Liver (tissue), 9 donors: ENCODE measurements around the gene HID1. TPM values are rescaled to one million over a fixed set of nuclear protein-coding genes. Genes with fewer than 3 reads are reported as not detected.

Source experiments
- DNase-seq: peaks from one replicate; pipeline ENCODE4 v3.0.0-alpha.2; 2017; ENCODE audit warnings: low spot score
- H3K27ac ChIP-seq, 2 donors: one replicate each; pipeline ENCODE4 v1.7.0; 2013; ENCODE audit warnings: inconsistent platforms in 2 of 2, low read length in 2 of 2, control low read depth in 1 of 2, low read depth in 1 of 2, mild to moderate bottlenecking in 1 of 2
- H3K27me3 ChIP-seq, 4 donors: one replicate each; pipeline versions ENCODE4 v1.6.1 to v1.7.0; 2013; ENCODE audit warnings: low read length in 3 of 4, inconsistent platforms in 1 of 4, mild to moderate bottlenecking in 1 of 4, moderate library complexity in 1 of 4; ENCODE audit not compliant: control insufficient read depth in 4 of 4, insufficient read depth in 4 of 4
- H3K36me3 ChIP-seq, 4 donors: one replicate each; pipeline versions ENCODE4 v1.6.1 to v1.7.0; 2013; ENCODE audit warnings: low read length in 3 of 4, mild to moderate bottlenecking in 3 of 4, low read depth in 1 of 4, moderate library complexity in 1 of 4; ENCODE audit not compliant: control insufficient read depth in 4 of 4, insufficient read depth in 3 of 4
- H3K4me1 ChIP-seq, 4 donors: one replicate each; pipeline versions ENCODE4 v1.6.1 to v1.7.0; 2013; ENCODE audit warnings: low read length in 3 of 4, mild to moderate bottlenecking in 3 of 4, moderate library complexity in 1 of 4; ENCODE audit not compliant: control insufficient read depth in 4 of 4, insufficient read depth in 4 of 4
- H3K4me3 ChIP-seq, 3 donors: one replicate each; pipeline versions ENCODE4 v1.6.1 to v1.7.0; 2013; ENCODE audit warnings: low read length in 3 of 3, control low read depth in 1 of 3, low read depth in 1 of 3, mild to moderate bottlenecking in 1 of 3
- H3K9ac ChIP-seq, 2 donors: one replicate each; pipeline ENCODE4 v1.7.0; 2013; ENCODE audit warnings: low read length in 2 of 2, mild to moderate bottlenecking in 2 of 2, moderate library complexity in 2 of 2, control low read depth in 1 of 2, low read depth in 1 of 2
- H3K9me3 ChIP-seq, 4 donors: one replicate each; pipeline versions ENCODE4 v1.6.1 to v1.7.0; 2013; ENCODE audit warnings: low read length in 3 of 4; ENCODE audit not compliant: control insufficient read depth in 4 of 4
- EGR1 ChIP-seq, 2 donors: IDR thresholded peaks; 2 replicates each; pipeline ENCODE4 v1.6.1; 2016 to 2018; ENCODE audit warnings: antibody characterized with exemption in 2 of 2, low read depth in 2 of 2
- FOXA1 ChIP-seq: IDR thresholded peaks from 2 replicates; pipeline ENCODE4 v1.6.1; 2016; ENCODE audit warnings: antibody characterized with exemption
- FOXA2 ChIP-seq: IDR thresholded peaks from 2 replicates; pipeline ENCODE4 v1.6.1; 2016; ENCODE audit warnings: antibody characterized with exemption
- HNF4A ChIP-seq, 2 donors: conservative IDR thresholded peaks; 2 replicates each; pipeline ENCODE4 v1.6.1; 2016; ENCODE audit warnings: antibody characterized with exemption in 2 of 2, mild to moderate bottlenecking in 2 of 2
- JUND ChIP-seq, 2 donors: IDR thresholded peaks; 2 replicates each; pipeline ENCODE4 v1.6.1; 2016; ENCODE audit warnings: antibody characterized with exemption in 2 of 2
- NR2F2 ChIP-seq: IDR thresholded peaks from 2 replicates; pipeline ENCODE4 v1.6.1; 2016; ENCODE audit warnings: antibody characterized with exemption
- RAD21 ChIP-seq, 2 donors: IDR thresholded peaks; 2 replicates each; pipeline ENCODE4 v1.6.1; 2016; ENCODE audit warnings: antibody characterized with exemption in 2 of 2, mild to moderate bottlenecking in 2 of 2
- RXRA ChIP-seq, 2 donors: IDR thresholded peaks; 2 replicates each; pipeline ENCODE4 v1.6.1; 2017 to 2018; ENCODE audit warnings: antibody characterized with exemption in 2 of 2, mild to moderate bottlenecking in 1 of 2
- SP1 ChIP-seq: IDR thresholded peaks from 2 replicates; pipeline ENCODE4 v1.6.1; 2018; ENCODE audit warnings: antibody characterized with exemption, mild to moderate bottlenecking
- TAF1 ChIP-seq: conservative IDR thresholded peaks from 2 replicates; pipeline ENCODE4 v1.6.1; 2016; ENCODE audit warnings: antibody characterized with exemption, mild to moderate bottlenecking
- YY1 ChIP-seq: IDR thresholded peaks from 2 replicates; pipeline ENCODE4 v1.6.1; 2016; ENCODE audit warnings: antibody characterized with exemption, mild to moderate bottlenecking
- WGBS: extraction: QIAGEN DNeasy Blood & Tissue Kit; methylation state at CpG from one replicate; pipeline ENCODE4 v1.1.7; 2013; 5-methylcytosine and 5-hydroxymethylcytosine counted together
- polyA plus RNA-seq, 2 donors: library from polyadenylated mRNA; stranded (reverse) in 1 of 2; unstranded in 1 of 2; fragments of 200-250 nt in 1 of 2; fragments of >200 nt in 1 of 2; fragmentation: Nextera tagmentation in 1 of 2; extraction: Ambion mirVana in 1 of 2; gene quantifications; one replicate each; pipeline versions ENCODE4 v1.2.1 to v1.2.3, GENCODE V29; 2013 to 2015
- total RNA-seq, 2 donors: library from RNA; depleted of rRNA; stranded (reverse); fragments of >200 nt; gene quantifications; one replicate each; pipeline ENCODE4 v1.2.3, GENCODE V29; 2014
- TF ChIP-seq, protein P1 (sequence below): IDR thresholded peaks from 2 replicates; pipeline ENCODE4 v1.6.1; 2016; ENCODE audit warnings: antibody characterized with exemption
- TF ChIP-seq, protein P2 (sequence below): fragments of 150-350 bp; IDR thresholded peaks from 2 replicates; pipeline ENCODE4 v1.5.1; 2017; ENCODE audit warnings: improper control_type of control experiment, low read depth, low read length; ENCODE audit not compliant: missing input control
- TF ChIP-seq, protein P3 (sequence below): IDR thresholded peaks from 2 replicates; pipeline ENCODE4 v1.6.1; 2016; ENCODE audit warnings: antibody characterized with exemption
- donor health status: healthy.
- donor health status: healthy.
- donor health status: healthy.
- donor health status: healthy.
- donor health status: healthy.

The HID1 gene
- total and polyA plus RNA-seq, 4 donors = 2.7 to 6.2 (median 3.7) TPM

DNA sequence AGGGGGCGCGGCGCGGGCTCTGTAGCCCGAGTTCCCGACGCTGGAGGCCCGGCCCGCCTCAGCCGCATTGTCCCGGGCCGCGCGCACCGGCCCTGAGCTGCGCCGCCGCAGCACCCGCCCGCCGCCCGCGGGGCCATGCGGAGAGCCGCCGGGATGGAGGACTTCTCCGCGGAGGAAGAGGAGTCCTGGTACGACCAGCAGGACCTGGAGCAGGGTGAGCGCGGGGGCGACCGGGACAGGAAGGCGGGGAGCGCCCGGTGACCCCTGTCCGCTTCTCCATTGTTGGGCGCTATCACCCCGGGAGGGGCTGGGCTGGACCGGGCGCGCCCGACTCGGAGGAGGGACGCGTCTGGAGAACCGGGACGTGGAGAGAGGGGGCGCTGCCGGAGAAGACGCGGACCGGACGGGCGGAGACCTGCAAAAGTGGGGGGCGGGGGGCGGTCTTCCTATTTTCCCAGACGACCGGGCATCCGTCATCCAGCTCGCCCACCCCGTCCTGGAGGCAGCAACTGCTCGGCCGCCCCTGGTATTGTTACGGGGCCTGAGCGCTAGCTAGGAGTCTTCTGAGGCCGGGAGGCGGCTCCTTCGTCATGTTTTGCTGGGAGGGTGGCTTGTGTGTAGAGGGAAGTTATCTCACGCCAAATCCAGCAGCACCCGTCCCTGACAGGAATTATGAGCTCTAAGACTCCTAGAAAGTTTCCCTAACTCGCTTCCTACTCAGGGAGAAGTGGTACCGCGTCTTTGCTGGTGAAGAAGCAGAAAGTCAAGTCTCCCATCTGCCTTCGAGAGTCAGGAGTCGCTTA, 15.6 kb upstream of the HID1 start:
- Histone ChIP-seq H3K27ac (peak overlapping the region; percentile 76 to 85), H3K9me3 (no peaks in the 10 kb centered on the region), H3K4me1 (peaks cover 3 to 19% (median 12%) of the 10 kb centered on the region in 4 donors), H3K36me3 (no peaks in the 10 kb centered on the region), H3K9ac (peak overlapping the region; percentile 17 to 72), H3K4me3 (peak overlapping the region in 2 of 3 donors; percentile 51 to 80), H3K27me3 (peaks cover 0 to 3% (median 0%) of the 10 kb centered on the region in 4 donors)
- TF ChIP-seq NR2F2 (peak; percentile 11), SP1 (no peak), FOXA1 (no peak), RXRA (IDR thresholded peaks at IDR 0.05) (no peak), RAD21 (IDR thresholded peaks at IDR 0.05) (no peak), FOXA2 (no peak), HNF4A (conservative IDR thresholded peaks at IDR 0.05) (no peak)
- WGBS = 5% methylated on average over 76 of the region's 76 CpGs
- peak; percentile 52 for DNase-seq

DNA sequence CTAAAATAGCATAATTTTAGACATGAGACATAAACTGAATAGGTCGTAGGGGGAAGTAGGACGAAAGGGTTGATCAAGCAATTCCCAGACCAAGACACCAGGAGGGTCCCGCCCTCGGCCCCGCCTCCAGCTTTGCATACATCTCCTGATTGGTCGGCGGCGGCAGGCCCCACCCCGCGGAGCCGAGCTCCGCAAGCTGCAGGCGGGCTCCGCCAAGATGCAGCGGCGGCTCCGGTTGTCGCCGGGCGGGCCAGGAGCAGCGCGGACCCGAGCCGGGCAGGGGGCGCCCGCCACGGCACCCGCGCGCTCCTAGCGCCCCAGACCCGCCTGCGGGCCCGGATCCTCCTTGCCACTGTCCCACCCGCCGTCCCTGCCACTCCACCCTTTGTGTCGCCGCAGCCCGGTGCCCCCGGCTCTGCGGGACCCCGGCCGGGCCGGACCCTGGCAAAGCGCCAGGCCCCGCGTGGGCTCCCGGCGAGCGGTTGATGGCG, 14.9 kb upstream of the HID1 start, which contains the start of gene CDR2L:
Gene CDR2L (plus strand): TSS at position 215 of the 491 bp plus-strand sequence. CDS start 412 bp downstream, outside the sequence.
- H3K36me3 ChIP-seq = no peaks in the 10 kb centered on the region
- H3K4me1 ChIP-seq = peaks cover 3 to 19% (median 13%) of the 10 kb centered on the region in 4 donors
- peaks cover 0 to 3% (median 0%) of the 10 kb centered on the region in 4 donors for H3K27me3 ChIP-seq
- no peaks in the 10 kb centered on the region for H3K9me3 ChIP-seq
- H3K9ac ChIP-seq = peak within 1 kb of the TSS; percentile 17 to 72
- peak within 1 kb of the TSS; percentile 76 to 85 for H3K27ac ChIP-seq
- H3K4me3 ChIP-seq = peak within 1 kb of the TSS in 2 of 3 donors; percentile 52 to 80
- under 1% methylated on average over 51 of the region's 51 CpGs for WGBS
- DNase-seq = peak; percentile 96
- TF ChIP-seq, protein P1, sequence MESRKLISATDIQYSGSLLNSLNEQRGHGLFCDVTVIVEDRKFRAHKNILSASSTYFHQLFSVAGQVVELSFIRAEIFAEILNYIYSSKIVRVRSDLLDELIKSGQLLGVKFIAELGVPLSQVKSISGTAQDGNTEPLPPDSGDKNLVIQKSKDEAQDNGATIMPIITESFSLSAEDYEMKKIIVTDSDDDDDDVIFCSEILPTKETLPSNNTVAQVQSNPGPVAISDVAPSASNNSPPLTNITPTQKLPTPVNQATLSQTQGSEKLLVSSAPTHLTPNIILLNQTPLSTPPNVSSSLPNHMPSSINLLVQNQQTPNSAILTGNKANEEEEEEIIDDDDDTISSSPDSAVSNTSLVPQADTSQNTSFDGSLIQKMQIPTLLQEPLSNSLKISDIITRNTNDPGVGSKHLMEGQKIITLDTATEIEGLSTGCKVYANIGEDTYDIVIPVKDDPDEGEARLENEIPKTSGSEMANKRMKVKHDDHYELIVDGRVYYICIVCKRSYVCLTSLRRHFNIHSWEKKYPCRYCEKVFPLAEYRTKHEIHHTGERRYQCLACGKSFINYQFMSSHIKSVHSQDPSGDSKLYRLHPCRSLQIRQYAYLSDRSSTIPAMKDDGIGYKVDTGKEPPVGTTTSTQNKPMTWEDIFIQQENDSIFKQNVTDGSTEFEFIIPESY = no peak
- TF ChIP-seq SP1 = peak; percentile 33

DNA sequence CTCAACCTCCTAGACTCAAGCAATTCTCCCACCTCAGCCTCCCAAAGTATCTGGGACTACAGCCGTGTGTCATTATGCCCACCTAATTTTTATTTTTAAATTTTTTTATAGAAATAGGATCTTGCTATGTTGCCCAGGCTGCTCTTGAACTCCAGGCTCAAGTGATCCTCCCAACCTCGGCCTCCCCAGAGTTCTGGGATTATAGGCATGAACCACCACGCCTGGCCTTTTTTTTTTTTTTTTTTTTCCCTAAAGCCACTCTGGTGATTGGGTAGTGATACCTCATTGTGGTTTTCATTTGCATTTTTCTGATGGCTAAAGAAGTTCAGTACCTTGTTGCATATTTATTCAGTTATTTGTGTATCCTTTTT, 13.6 kb upstream of the HID1 start:
- DNase-seq = no peak
- H3K27ac ChIP-seq = no peak overlapping the region

More for the DNA sequence above, 13.6 kb upstream of the HID1 start:
- Histone ChIP-seq H3K36me3 (no peaks in the 10 kb centered on the region), H3K9me3 (no peaks in the 10 kb centered on the region), H3K9ac (no peak overlapping the region), H3K4me3 (no peak overlapping the region), H3K4me1 (peaks cover 7 to 29% (median 19%) of the 10 kb centered on the region in 4 donors), H3K27me3 (peaks cover 0 to 3% (median 0%) of the 10 kb centered on the region in 4 donors)
- TF ChIP-seq JUND (IDR thresholded peaks at IDR 0.05) (no peak), HNF4A (conservative IDR thresholded peaks at IDR 0.05) (no peak), FOXA1 (no peak), EGR1 (IDR thresholded peaks at IDR 0.05; ENCODE audit: low read depth in 2 of 2) (no peak), NR2F2 (no peak), RAD21 (IDR thresholded peaks at IDR 0.05) (no peak), SP1 (no peak), TAF1 (no peak), YY1 (no peak), RXRA (IDR thresholded peaks at IDR 0.05) (no peak)
- TF ChIP-seq, protein P1 = no peak
- TF ChIP-seq, protein P2, sequence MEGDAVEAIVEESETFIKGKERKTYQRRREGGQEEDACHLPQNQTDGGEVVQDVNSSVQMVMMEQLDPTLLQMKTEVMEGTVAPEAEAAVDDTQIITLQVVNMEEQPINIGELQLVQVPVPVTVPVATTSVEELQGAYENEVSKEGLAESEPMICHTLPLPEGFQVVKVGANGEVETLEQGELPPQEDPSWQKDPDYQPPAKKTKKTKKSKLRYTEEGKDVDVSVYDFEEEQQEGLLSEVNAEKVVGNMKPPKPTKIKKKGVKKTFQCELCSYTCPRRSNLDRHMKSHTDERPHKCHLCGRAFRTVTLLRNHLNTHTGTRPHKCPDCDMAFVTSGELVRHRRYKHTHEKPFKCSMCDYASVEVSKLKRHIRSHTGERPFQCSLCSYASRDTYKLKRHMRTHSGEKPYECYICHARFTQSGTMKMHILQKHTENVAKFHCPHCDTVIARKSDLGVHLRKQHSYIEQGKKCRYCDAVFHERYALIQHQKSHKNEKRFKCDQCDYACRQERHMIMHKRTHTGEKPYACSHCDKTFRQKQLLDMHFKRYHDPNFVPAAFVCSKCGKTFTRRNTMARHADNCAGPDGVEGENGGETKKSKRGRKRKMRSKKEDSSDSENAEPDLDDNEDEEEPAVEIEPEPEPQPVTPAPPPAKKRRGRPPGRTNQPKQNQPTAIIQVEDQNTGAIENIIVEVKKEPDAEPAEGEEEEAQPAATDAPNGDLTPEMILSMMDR = no peak
- TF ChIP-seq, protein P3, sequence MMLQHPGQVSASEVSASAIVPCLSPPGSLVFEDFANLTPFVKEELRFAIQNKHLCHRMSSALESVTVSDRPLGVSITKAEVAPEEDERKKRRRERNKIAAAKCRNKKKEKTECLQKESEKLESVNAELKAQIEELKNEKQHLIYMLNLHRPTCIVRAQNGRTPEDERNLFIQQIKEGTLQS = no peak
- 84% methylated on average over 3 of the region's 3 CpGs for WGBS
